Right lobe of liver (tissue), 4 donors: ENCODE data around the gene NMNAT2.

Source experiments
- CTCF ChIP-seq, 4 donors: fragments of 200-600 bp in 3 of 4; fragments of 450-650 bp in 1 of 4; IDR thresholded peaks; one replicate each; pipeline versions ENCODE4 v1.5.1 to v1.8.0; 2016 to 2022; ENCODE audit warnings: antibody characterized with exemption in 4 of 4, mild to moderate bottlenecking in 2 of 4
- POLR2A ChIP-seq: fragments of 450-650 bp; IDR thresholded peaks from one replicate; pipeline ENCODE4 v1.6.1; 2017; ENCODE audit warnings: antibody characterized with exemption, mild to moderate bottlenecking
- donor health status: DM: no; HTN: no; CAD: no.
- donor health status: DM: no; HTN: no; CAD: no.
- donor health status: DM: no; HTN: yes; CAD: no.

GRCh38 chr1:183274836-183275235 is 143.3 kb downstream of the NMNAT2 start:
- TF ChIP-seq CTCF (IDR thresholded peaks at IDR 0.05) (no peak), POLR2A (no peak)
